ENCODE data around the gene DCAF4L1. TPM values are rescaled to one million over a fixed set of nuclear protein-coding genes. Genes with fewer than 3 reads are reported as not detected.

DCAF4L1 gene
- total RNA-seq, 1 experiment from 2014 or later, result 0.41 TPM

DNA sequence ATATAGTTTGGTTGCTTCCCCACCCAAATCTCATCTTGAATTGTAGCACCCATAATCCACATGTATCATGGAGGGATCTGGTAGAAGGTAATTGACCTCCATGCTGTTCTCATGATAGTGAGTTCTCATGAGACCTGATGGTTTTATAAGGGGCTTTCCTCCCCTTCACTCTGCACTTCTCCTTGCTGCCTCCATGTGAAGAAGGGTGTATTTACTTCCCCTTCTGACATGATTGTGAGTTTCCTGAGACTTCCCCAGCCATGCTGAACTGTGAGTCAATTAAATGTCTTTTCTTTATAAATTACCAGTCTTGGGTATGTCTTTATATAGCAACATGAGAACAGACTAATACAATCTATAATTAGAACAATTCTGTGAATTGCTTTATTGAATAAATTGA, 11.9 kb upstream of the DCAF4L1 start:
- intact Hi-C loops (cut with micrococcal nuclease; ENCODE audit: unreplicated experiment), result no loop called here
- ChIA-PET POLR2A (ENCODE audit: low non-redundant PET) (no interaction called here), CTCF (no interaction called here)

DNA sequence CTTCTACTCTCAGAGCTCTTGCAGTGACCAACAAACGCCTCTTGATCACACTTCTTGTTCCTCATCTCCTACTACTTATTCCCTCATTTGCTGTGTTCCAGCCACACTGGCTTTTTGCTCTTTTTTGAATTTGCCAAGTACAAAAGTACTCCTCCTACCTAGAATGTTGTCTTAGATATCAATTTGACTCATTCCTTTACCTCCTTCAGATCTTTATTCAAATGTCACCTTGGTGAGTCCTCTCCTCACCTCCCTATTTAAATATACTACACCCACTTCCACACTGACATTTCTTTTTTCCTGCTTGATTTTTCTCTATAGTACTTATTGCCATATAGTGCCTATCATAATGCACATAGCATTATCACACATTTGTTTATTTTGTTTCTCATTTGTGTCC, 6.2 kb upstream of the DCAF4L1 start:
- ChIA-PET CTCF (no interaction called here), POLR2A (ENCODE audit: low non-redundant PET) (no interaction called here)
- no peak overlapping the region for H3K4me3 ChIP-seq (ENCODE audit: low read depth, low read length, poor library complexity, severe bottlenecking)
- H3K4me1 ChIP-seq (ENCODE audit: insufficient read depth, low read length, poor library complexity, severe bottlenecking), result no peaks in the 10 kb centered on the region
- DNase-seq (ENCODE audit: low spot score), result no peak
- no peaks in the 10 kb centered on the region for H3K9me3 ChIP-seq (ENCODE audit: low read depth, low read length, poor library complexity, severe bottlenecking)
- no peak for TF ChIP-seq EZH2 (IDR thresholded peaks at IDR 0.05; ENCODE audit: borderline replicate concordance, low read depth, low read length, poor library complexity, severe bottlenecking)
- TF ChIP-seq, protein P1, sequence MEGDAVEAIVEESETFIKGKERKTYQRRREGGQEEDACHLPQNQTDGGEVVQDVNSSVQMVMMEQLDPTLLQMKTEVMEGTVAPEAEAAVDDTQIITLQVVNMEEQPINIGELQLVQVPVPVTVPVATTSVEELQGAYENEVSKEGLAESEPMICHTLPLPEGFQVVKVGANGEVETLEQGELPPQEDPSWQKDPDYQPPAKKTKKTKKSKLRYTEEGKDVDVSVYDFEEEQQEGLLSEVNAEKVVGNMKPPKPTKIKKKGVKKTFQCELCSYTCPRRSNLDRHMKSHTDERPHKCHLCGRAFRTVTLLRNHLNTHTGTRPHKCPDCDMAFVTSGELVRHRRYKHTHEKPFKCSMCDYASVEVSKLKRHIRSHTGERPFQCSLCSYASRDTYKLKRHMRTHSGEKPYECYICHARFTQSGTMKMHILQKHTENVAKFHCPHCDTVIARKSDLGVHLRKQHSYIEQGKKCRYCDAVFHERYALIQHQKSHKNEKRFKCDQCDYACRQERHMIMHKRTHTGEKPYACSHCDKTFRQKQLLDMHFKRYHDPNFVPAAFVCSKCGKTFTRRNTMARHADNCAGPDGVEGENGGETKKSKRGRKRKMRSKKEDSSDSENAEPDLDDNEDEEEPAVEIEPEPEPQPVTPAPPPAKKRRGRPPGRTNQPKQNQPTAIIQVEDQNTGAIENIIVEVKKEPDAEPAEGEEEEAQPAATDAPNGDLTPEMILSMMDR (conservative IDR thresholded peaks at IDR 0.05; ENCODE audit: low read depth, low read length), result no peak
- intact Hi-C loops (cut with micrococcal nuclease; ENCODE audit: unreplicated experiment), result no loop called here
- H3K36me3 ChIP-seq (ENCODE audit: insufficient read depth, low read length, poor library complexity, severe bottlenecking), result no peaks in the 10 kb centered on the region
- no peaks in the 10 kb centered on the region for H3K27me3 ChIP-seq (replicated peaks; ENCODE audit: insufficient read depth, low read depth, low read length, poor library complexity)
- H3K27ac ChIP-seq (ENCODE audit: low read depth, low read length, poor library complexity, severe bottlenecking), result no peak overlapping the region
- BruUV-seq (replicated peaks), result no TSS peak

More for the DNA sequence above, 11.9 kb upstream of the DCAF4L1 start:
- Histone ChIP-seq H3K9me3 (ENCODE audit: low read depth, low read length, poor library complexity, severe bottlenecking) (no peaks in the 10 kb centered on the region), H3K36me3 (ENCODE audit: insufficient read depth, low read length, poor library complexity, severe bottlenecking) (no peaks in the 10 kb centered on the region), H3K27me3 (replicated peaks; ENCODE audit: insufficient read depth, low read depth, low read length, poor library complexity) (no peaks in the 10 kb centered on the region), H3K4me3 (ENCODE audit: low read depth, low read length, poor library complexity, severe bottlenecking) (no peak overlapping the region), H3K4me1 (ENCODE audit: insufficient read depth, low read length, poor library complexity, severe bottlenecking) (no peaks in the 10 kb centered on the region), H3K27ac (ENCODE audit: low read depth, low read length, poor library complexity, severe bottlenecking) (no peak overlapping the region)
- no peak for TF ChIP-seq EZH2 (IDR thresholded peaks at IDR 0.05; ENCODE audit: borderline replicate concordance, low read depth, low read length, poor library complexity, severe bottlenecking)
- DNase-seq (ENCODE audit: low spot score), result no peak
- no TSS peak for BruUV-seq (replicated peaks)

DNA sequence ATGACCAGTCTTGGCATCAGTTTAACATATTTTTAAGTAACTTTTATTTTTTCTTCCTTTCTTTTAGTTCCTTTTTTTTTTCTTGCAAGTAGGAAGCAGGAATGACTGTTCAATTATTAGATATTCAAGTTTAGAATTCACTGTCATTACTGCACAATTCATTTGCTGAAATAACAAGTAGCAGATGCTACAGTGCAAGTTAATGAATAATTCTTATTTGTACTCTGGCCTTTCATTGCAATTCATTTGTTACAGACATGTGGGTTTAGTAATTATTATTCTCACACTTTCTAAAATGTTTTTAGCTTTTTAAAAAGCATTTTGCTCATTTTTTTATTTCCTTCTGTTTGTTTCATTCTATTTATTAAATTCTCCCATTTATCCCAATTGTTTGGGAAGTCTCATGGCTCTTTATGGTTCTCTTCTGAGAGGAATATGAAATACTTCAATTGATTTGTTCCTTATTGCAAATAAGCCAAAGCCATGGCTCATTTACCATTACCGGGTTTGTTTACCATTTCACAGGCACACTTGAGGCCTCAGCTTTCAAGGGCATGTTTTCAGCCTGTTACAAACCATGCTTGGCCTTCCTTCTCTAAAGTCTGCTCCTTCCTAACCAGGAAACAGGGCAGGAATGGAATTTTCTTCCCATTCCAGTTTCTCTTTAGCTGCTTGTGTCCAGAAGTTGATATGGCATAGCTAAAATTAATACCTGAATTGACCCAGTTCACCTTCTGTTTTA, 4.6 kb upstream of the DCAF4L1 start:
- POLR2A ChIA-PET (ENCODE audit: low non-redundant PET), result no interaction called here
- DNase-seq (ENCODE audit: low spot score), result no peak
- no peaks in the 10 kb centered on the region for H3K27me3 ChIP-seq (replicated peaks; ENCODE audit: insufficient read depth, low read depth, low read length, poor library complexity)
- BruUV-seq (replicated peaks), result no TSS peak
- intact Hi-C loops (cut with micrococcal nuclease; ENCODE audit: unreplicated experiment), result no loop called here
- no peaks in the 10 kb centered on the region for H3K4me1 ChIP-seq (ENCODE audit: insufficient read depth, low read length, poor library complexity, severe bottlenecking)
- H3K9me3 ChIP-seq (ENCODE audit: low read depth, low read length, poor library complexity, severe bottlenecking), result no peaks in the 10 kb centered on the region
- no peaks in the 10 kb centered on the region for H3K36me3 ChIP-seq (ENCODE audit: insufficient read depth, low read length, poor library complexity, severe bottlenecking)
- CTCF ChIA-PET, result interaction anchor here (1.2 kb wide), 1 partner anchor 11 kb away, joined by 4 read pairs; no protein-coding TSS in a partner anchor
- TF ChIP-seq EZH2 (IDR thresholded peaks at IDR 0.05; ENCODE audit: borderline replicate concordance, low read depth, low read length, poor library complexity, severe bottlenecking), result no peak
- TF ChIP-seq, protein P1 (conservative IDR thresholded peaks at IDR 0.05; ENCODE audit: low read depth, low read length), result no peak
- no peak overlapping the region for H3K4me3 ChIP-seq (ENCODE audit: low read depth, low read length, poor library complexity, severe bottlenecking)
- no peak overlapping the region for H3K27ac ChIP-seq (ENCODE audit: low read depth, low read length, poor library complexity, severe bottlenecking)

DNA sequence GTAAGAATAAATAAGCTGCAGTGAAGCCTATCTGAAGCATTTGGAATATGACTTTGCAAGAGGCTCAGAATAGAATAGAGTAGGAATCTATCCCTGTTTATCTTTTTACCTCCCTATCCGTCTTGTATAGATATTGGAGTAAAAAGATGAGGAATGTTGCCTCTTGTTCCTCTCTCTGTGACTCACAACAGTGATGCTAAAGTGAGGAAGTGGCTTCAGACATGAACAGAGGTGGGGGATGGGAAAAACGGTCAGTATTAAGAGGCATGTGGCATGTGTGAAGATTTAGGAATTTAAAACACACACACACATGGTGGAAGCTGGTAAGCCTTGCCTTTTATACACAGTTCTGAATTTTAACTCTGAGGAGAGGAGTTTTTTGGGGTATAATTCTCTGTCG, 3.8 kb upstream of the DCAF4L1 start:
- no peaks in the 10 kb centered on the region for H3K9me3 ChIP-seq (ENCODE audit: low read depth, low read length, poor library complexity, severe bottlenecking)
- BruUV-seq (replicated peaks), result no TSS peak
- H3K27me3 ChIP-seq (replicated peaks; ENCODE audit: insufficient read depth, low read depth, low read length, poor library complexity), result no peaks in the 10 kb centered on the region
- intact Hi-C loops (cut with micrococcal nuclease; ENCODE audit: unreplicated experiment), result no loop called here
- no peak overlapping the region for H3K27ac ChIP-seq (ENCODE audit: low read depth, low read length, poor library complexity, severe bottlenecking)
- CTCF ChIA-PET, result interaction anchor here (1.2 kb wide), 1 partner anchor 12 kb away, joined by 4 read pairs; no protein-coding TSS in a partner anchor
- POLR2A ChIA-PET (ENCODE audit: low non-redundant PET), result no interaction called here
- TF ChIP-seq, protein P1 (conservative IDR thresholded peaks at IDR 0.05; ENCODE audit: low read depth, low read length), result no peak
- no peak for TF ChIP-seq EZH2 (IDR thresholded peaks at IDR 0.05; ENCODE audit: borderline replicate concordance, low read depth, low read length, poor library complexity, severe bottlenecking)
- H3K36me3 ChIP-seq (ENCODE audit: insufficient read depth, low read length, poor library complexity, severe bottlenecking), result no peaks in the 10 kb centered on the region
- H3K4me1 ChIP-seq (ENCODE audit: insufficient read depth, low read length, poor library complexity, severe bottlenecking), result no peaks in the 10 kb centered on the region
- no peak for DNase-seq (ENCODE audit: low spot score)
- H3K4me3 ChIP-seq (ENCODE audit: low read depth, low read length, poor library complexity, severe bottlenecking), result no peak overlapping the region

Data from A673 (cell line).